SK-N-SH (cell line): Measurements from ENCODE around the gene FAM131A. TPM values are rescaled to one million over a fixed set of nuclear protein-coding genes. Genes with fewer than 3 reads are reported as not detected.

Source experiments
- CTCF ChIA-PET: fragments of 300-600, 350-600 bp; formaldehyde crosslinking; extraction: SDS; loops from one replicate; lab custom pipeline; 2021; lab: Yijun Ruan, JAX
- POLR2A ChIA-PET: fragments of 350-600 bp; sonication (Branson Sonifier 250); formaldehyde crosslinking; extraction: SDS; loops from one replicate; lab custom pipeline; 2020; ENCODE audit warnings: antibody characterized with exemption, inconsistent platforms; lab: Yijun Ruan, JAX
- DNase-seq: peaks from one replicate; pipeline ENCODE4 v3.0.0; 2012
- H2AFZ ChIP-seq: fragments of 200-600 bp; sonication (generic); 2 replicates; pipeline ENCODE4 v1.8.1; 2016; ENCODE audit warnings: antibody characterized with exemption, mild to moderate bottlenecking, low read depth
- H3F3A ChIP-seq: fragments of 200-600 bp; sonication (generic); replicated peaks from 2 replicates; pipeline ENCODE3; 2016; ENCODE audit warnings: antibody characterized with exemption, mild to moderate bottlenecking; ENCODE audit not compliant: insufficient read depth
- H3K27ac ChIP-seq, 2 experiments: fragments of 200-500 bp in 1 of 2; fragments of 200-600 bp in 1 of 2; sonication (Bioruptor generic) in 1 of 2; sonication (generic), shearing (Covaris generic) in 1 of 2; 2 replicates each; pipeline versions ENCODE4 v1.5.1 to v1.6.1; 2014 to 2016; ENCODE audit warnings: low read depth in 2 of 2, inconsistent platforms in 1 of 2, low read length in 1 of 2, mild to moderate bottlenecking in 1 of 2, mixed read lengths in 1 of 2
- H3K27me3 ChIP-seq: fragments of 200-600 bp; sonication (generic), shearing (Covaris generic); 2 replicates; pipeline ENCODE4 v1.6.1; 2016; ENCODE audit warnings: mixed run types; ENCODE audit not compliant: insufficient read depth
- H3K36me3 ChIP-seq, 2 experiments: fragments of 200-500 bp in 1 of 2; fragments of 200-600 bp in 1 of 2; sonication (Bioruptor generic) in 1 of 2; sonication (generic) in 1 of 2; replicated peaks in 1 of 2; 2 replicates each; pipeline versions ENCODE3 to v1.5.1; 2014 to 2016; ENCODE audit warnings: low read length in 1 of 2, mild to moderate bottlenecking in 1 of 2; ENCODE audit not compliant: insufficient read depth in 2 of 2, control insufficient read depth in 1 of 2
- H3K4me1 ChIP-seq, 2 experiments: fragments of 200-500 bp in 1 of 2; fragments of 200-600 bp in 1 of 2; sonication (Bioruptor generic) in 1 of 2; sonication (generic), shearing (Covaris generic) in 1 of 2; 2 replicates each; pipeline versions ENCODE4 v1.5.1 to v1.6.1; 2014 to 2016; ENCODE audit warnings: low read depth in 1 of 2, low read length in 1 of 2, mixed run types in 1 of 2; ENCODE audit not compliant: insufficient read depth in 2 of 2, control insufficient read depth in 1 of 2
- H3K4me2 ChIP-seq: fragments of 200-600 bp; sonication (generic), shearing (Covaris generic); 2 replicates; pipeline ENCODE4 v1.6.1; 2017; ENCODE audit warnings: mixed run types
- H3K4me3 ChIP-seq, 2 experiments: fragments of 200-500 bp in 1 of 2; fragments of 200-600 bp in 1 of 2; sonication (Bioruptor generic) in 1 of 2; sonication (generic), shearing (Covaris generic) in 1 of 2; 2 replicates each; pipeline versions ENCODE4 v1.5.1 to v1.8.1; 2014 to 2016; ENCODE audit warnings: low read depth in 2 of 2, inconsistent platforms in 1 of 2, low read length in 1 of 2, mild to moderate bottlenecking in 1 of 2, mixed read lengths in 1 of 2, moderate library complexity in 1 of 2
- H3K79me2 ChIP-seq: fragments of 200-600 bp; sonication (generic); 2 replicates; pipeline ENCODE4 v1.8.1; 2017; ENCODE audit warnings: mild to moderate bottlenecking; ENCODE audit not compliant: insufficient read depth
- H3K9ac ChIP-seq: fragments of 200-600 bp; sonication (generic); 2 replicates; pipeline ENCODE4 v1.6.1; 2017; ENCODE audit warnings: mixed run types
- H3K9me2 ChIP-seq: fragments of 200-600 bp; sonication (generic); 2 replicates; pipeline ENCODE4 v1.6.1; 2017; ENCODE audit warnings: mixed run types
- H3K9me3 ChIP-seq: fragments of 200-600 bp; sonication (generic); 2 replicates; pipeline ENCODE4 v1.6.1; 2017; ENCODE audit warnings: mixed run types, mild to moderate bottlenecking, moderate library complexity
- H4K20me1 ChIP-seq: fragments of 200-600 bp; sonication (generic); 2 replicates; pipeline ENCODE4 v1.6.1; 2017; ENCODE audit warnings: mild to moderate bottlenecking, mixed run types; ENCODE audit not compliant: insufficient read depth
- CTCF ChIP-seq: fragments of 200-600 bp; sonication (generic); IDR thresholded peaks from 2 replicates; pipeline ENCODE4 v1.6.1; 2017; ENCODE audit warnings: antibody characterized with exemption, mild to moderate bottlenecking, moderate library complexity
- EZH2phosphoT487 ChIP-seq: fragments of 200-600 bp; sonication (generic); IDR thresholded peaks from 2 replicates; pipeline ENCODE4 v1.6.1; 2017; ENCODE audit warnings: low read depth, mixed run types, mild to moderate bottlenecking, antibody characterized with exemption, moderate library complexity, borderline replicate concordance
- FOSL2 ChIP-seq: IDR thresholded peaks from 2 replicates; pipeline ENCODE4 v1.4.0; 2012; ENCODE audit warnings: low read depth, mild to moderate bottlenecking, moderate library complexity, borderline replicate concordance
- FOXJ3 ChIP-seq: sonication (generic); formaldehyde crosslinking; IDR thresholded peaks from 2 replicates; pipeline ENCODE4 v1.5.1; 2020; ENCODE audit warnings: mild to moderate bottlenecking, missing genetic modification reagents
- FOXM1 ChIP-seq: IDR thresholded peaks from 2 replicates; pipeline ENCODE4 v1.4.0; 2012; ENCODE audit warnings: low read depth, mild to moderate bottlenecking
- GABPA ChIP-seq: IDR thresholded peaks from 2 replicates; pipeline ENCODE4 v1.4.0; 2012; ENCODE audit warnings: low read depth, mild to moderate bottlenecking
- GATA2 ChIP-seq: sonication (generic); formaldehyde crosslinking; IDR thresholded peaks from 2 replicates; pipeline ENCODE4 v1.5.0; 2020; ENCODE audit warnings: mild to moderate bottlenecking, missing genetic modification reagents
- MEF2A ChIP-seq: IDR thresholded peaks from 2 replicates; pipeline ENCODE4 v1.4.0; 2012; ENCODE audit warnings: low read depth, borderline replicate concordance
- MXI1 ChIP-seq: IDR thresholded peaks from 2 replicates; pipeline ENCODE4 v1.6.1; 2012; ENCODE audit warnings: mild to moderate bottlenecking, low read depth, low read length, improper control_type of control experiment
- RAD21 ChIP-seq: IDR thresholded peaks from 2 replicates; pipeline ENCODE4 v1.6.1; 2012; ENCODE audit warnings: mild to moderate bottlenecking, low read length
- REST ChIP-seq: IDR thresholded peaks from 2 replicates; pipeline ENCODE4 v1.6.1; 2012; ENCODE audit warnings: mild to moderate bottlenecking, low read depth, low read length, moderate library complexity
- RXRA ChIP-seq: IDR thresholded peaks from 2 replicates; pipeline ENCODE4 v1.4.0; 2012; ENCODE audit warnings: low read depth, mild to moderate bottlenecking, borderline replicate concordance
- SIN3A ChIP-seq: IDR thresholded peaks from 2 replicates; pipeline ENCODE4 v1.6.1; 2012; ENCODE audit warnings: low read depth, mild to moderate bottlenecking, low read length, moderate library complexity, borderline replicate concordance
- TEAD4 ChIP-seq: IDR thresholded peaks from 2 replicates; pipeline ENCODE4 v1.4.0; 2012; ENCODE audit warnings: mild to moderate bottlenecking, borderline replicate concordance; ENCODE audit not compliant: insufficient read depth
- ZBTB33 ChIP-seq: IDR thresholded peaks from 2 replicates; pipeline ENCODE4 v1.4.0; 2012; ENCODE audit warnings: low read depth, borderline replicate concordance
- WGBS: methylation state at CpG from one replicate; pipeline ENCODE4 v1.1.6; 2017; ENCODE audit warnings: low lambda C conversion rate; 5-methylcytosine and 5-hydroxymethylcytosine counted together
- polyA plus RNA-seq, 3 experiments: library from polyadenylated mRNA; depleted of rRNA; stranded (reverse); fragments of >200 nt; gene quantifications; 2 replicates each; pipeline ENCODE4 v1.2.3, GENCODE V29; 2012
- TF ChIP-seq, protein P1 (sequence below): IDR thresholded peaks from 2 replicates; pipeline ENCODE4; 2012

FAM131A gene
- polyA plus RNA-seq, 1 of the 3 experiments (the other 2 are of a cell fraction): 31.6 TPM

- Histone ChIP-seq H3K36me3 (no peaks in the 10 kb centered on the region), H3K79me2 (no peaks in the 10 kb centered on the region), H3K27ac (no peak overlapping the region), H3F3A (no peaks in the 10 kb centered on the region), H3K4me3 (no peak overlapping the region), H3K4me1 (no peaks in the 10 kb centered on the region), H2AFZ (no peak overlapping the region), H3K9me2 (no peaks in the 10 kb centered on the region), H3K27me3 (no peaks in the 10 kb centered on the region), H4K20me1 (no peaks in the 10 kb centered on the region), H3K9me3 (no peaks in the 10 kb centered on the region), H3K9ac (no peak overlapping the region), H3K4me2 (no peak overlapping the region)
- POLR2A ChIA-PET: no interaction called here
- CTCF ChIA-PET: interaction anchor here (1.3 kb wide), 1 partner anchor 16 kb away, joined by 5 read pairs; no protein-coding TSS in a partner anchor
- WGBS: 76% methylated on average over 6 of the region's 12 CpGs
- TF ChIP-seq RXRA (no peak), TEAD4 (no peak), MXI1 (no peak), SIN3A (no peak), FOXJ3 (CRISPR knock-in tag) (no peak), RAD21 (no peak), REST (no peak), EZH2phosphoT487 (no peak), GABPA (no peak), CTCF (no peak), ZBTB33 (no peak), FOXM1 (no peak), MEF2A (no peak), GATA2 (CRISPR knock-in tag) (no peak), FOSL2 (no peak)
- TF ChIP-seq, protein P1, sequence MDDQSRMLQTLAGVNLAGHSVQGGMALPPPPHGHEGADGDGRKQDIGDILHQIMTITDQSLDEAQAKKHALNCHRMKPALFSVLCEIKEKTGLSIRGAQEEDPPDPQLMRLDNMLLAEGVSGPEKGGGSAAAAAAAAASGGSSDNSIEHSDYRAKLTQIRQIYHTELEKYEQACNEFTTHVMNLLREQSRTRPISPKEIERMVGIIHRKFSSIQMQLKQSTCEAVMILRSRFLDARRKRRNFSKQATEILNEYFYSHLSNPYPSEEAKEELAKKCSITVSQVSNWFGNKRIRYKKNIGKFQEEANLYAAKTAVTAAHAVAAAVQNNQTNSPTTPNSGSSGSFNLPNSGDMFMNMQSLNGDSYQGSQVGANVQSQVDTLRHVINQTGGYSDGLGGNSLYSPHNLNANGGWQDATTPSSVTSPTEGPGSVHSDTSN: no peak
- DNase-seq: no peak
Observed at GRCh38 chr3:184387174-184387714, 49.8 kb downstream of the FAM131A start.
